Lower lobe of right lung (tissue), 2 donors: ENCODE measurements around the gene PCDH8. TPM values are rescaled to one million over a fixed set of nuclear protein-coding genes. Genes with fewer than 3 reads are reported as not detected.

Experiments
- ATAC-seq, 2 donors: fragments of 200-7000 bp; cut with Tn5 transposase; one replicate each; pipeline ENCODE4 v1.9.1; 2020 to 2022; ENCODE audit warnings: mild to moderate bottlenecking in 2 of 2, moderate library complexity in 2 of 2
- DNase-seq: peaks from one replicate; pipeline ENCODE4 v3.0.0-alpha.2; 2020
- H3K27ac ChIP-seq: fragments of 200-600 bp; one replicate; pipeline ENCODE4 v1.8.0; 2022
- H3K27me3 ChIP-seq: fragments of 200-600 bp; one replicate; pipeline ENCODE4 v1.8.0; 2022; ENCODE audit warnings: low read depth
- H3K36me3 ChIP-seq: fragments of 200-600 bp; one replicate; pipeline ENCODE4 v1.8.0; 2022; ENCODE audit warnings: mild to moderate bottlenecking
- H3K4me1 ChIP-seq: fragments of 200-600 bp; one replicate; pipeline ENCODE4 v1.8.0; 2022
- H3K4me3 ChIP-seq: fragments of 200-600 bp; one replicate; pipeline ENCODE4 v1.8.0; 2022; ENCODE audit warnings: mild to moderate bottlenecking
- H3K9me3 ChIP-seq: fragments of 200-600 bp; one replicate; pipeline ENCODE4 v1.8.0; 2022
- intact Hi-C: fragments of 100-400 bp; cut with DNase I; formaldehyde crosslinking; loops from one replicate; pipeline ENCODE4 v1.11.0; 2022
- total RNA-seq: library from RNA; stranded (reverse); fragmentation: NEBNext Ultra II Directional; extraction: Animal tissue kit (Norgen Biotek cat#: 25700); gene quantifications from one replicate; pipeline ENCODE4 v1.2.1, GENCODE V29; 2021
- TF ChIP-seq, protein P1 (sequence below): fragments of 200-600 bp; IDR thresholded peaks from one replicate; pipeline ENCODE4 v1.8.0; 2022; ENCODE audit warnings: antibody characterized with exemption, mild to moderate bottlenecking
- donor health status: DM: no; HTN: yes; CAD: no; lungs with severe emphysema.

Gene PCDH8
- total RNA-seq, 1 donor from 2014 or later: not detected

- intact Hi-C loops: no loop called here
- peaks cover 62% of the 10 kb centered on the region for H3K27me3 ChIP-seq
These were observed 8.4 kb downstream of the PCDH8 start for GRCh38 chr13:52840066-52840465.

GRCh38 chr13:52838433-52839107 is 9.9 kb downstream of the PCDH8 start:
- Histone ChIP-seq H3K4me3 (no peak overlapping the region), H3K9me3 (no peaks in the 10 kb centered on the region), H3K4me1 (no peaks in the 10 kb centered on the region), H3K27me3 (peaks cover 51% of the 10 kb centered on the region), H3K36me3 (no peaks in the 10 kb centered on the region), H3K27ac (no peak overlapping the region)
- intact Hi-C loops: no loop called here
- DNase-seq: no peak
- TF ChIP-seq, protein P1, sequence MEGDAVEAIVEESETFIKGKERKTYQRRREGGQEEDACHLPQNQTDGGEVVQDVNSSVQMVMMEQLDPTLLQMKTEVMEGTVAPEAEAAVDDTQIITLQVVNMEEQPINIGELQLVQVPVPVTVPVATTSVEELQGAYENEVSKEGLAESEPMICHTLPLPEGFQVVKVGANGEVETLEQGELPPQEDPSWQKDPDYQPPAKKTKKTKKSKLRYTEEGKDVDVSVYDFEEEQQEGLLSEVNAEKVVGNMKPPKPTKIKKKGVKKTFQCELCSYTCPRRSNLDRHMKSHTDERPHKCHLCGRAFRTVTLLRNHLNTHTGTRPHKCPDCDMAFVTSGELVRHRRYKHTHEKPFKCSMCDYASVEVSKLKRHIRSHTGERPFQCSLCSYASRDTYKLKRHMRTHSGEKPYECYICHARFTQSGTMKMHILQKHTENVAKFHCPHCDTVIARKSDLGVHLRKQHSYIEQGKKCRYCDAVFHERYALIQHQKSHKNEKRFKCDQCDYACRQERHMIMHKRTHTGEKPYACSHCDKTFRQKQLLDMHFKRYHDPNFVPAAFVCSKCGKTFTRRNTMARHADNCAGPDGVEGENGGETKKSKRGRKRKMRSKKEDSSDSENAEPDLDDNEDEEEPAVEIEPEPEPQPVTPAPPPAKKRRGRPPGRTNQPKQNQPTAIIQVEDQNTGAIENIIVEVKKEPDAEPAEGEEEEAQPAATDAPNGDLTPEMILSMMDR: no peak
- ATAC-seq: no peak

More at GRCh38 chr13:52840066-52840465, 8.4 kb downstream of the PCDH8 start:
- Histone ChIP-seq H3K36me3 (no peaks in the 10 kb centered on the region), H3K4me3 (no peak overlapping the region), H3K4me1 (no peaks in the 10 kb centered on the region), H3K9me3 (no peaks in the 10 kb centered on the region), H3K27ac (no peak overlapping the region)
- DNase-seq (no peak), ATAC-seq (no peak)
- TF ChIP-seq, protein P1: no peak

DNA sequence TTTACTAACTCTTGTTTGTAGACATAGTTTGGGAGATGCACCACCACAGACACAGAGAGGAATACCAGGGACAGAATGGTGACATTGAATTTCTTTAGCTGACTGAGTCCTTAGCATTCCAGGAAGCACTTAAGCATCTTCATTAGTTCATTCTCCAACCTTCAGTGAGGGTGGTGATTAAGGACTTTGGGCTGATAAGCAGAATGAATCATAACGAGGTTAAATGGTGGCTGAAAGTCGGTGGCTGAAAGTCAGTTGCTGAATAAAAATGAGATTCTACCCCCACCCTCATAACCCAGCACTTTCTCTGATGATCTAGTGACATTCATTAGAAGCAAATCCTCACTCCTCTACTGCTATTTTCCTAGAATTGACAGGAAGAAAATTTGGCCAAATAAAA is 10.6 kb downstream of the PCDH8 start:
- Histone ChIP-seq H3K27me3 (peaks cover 44% of the 10 kb centered on the region), H3K4me3 (no peak overlapping the region), H3K36me3 (no peaks in the 10 kb centered on the region), H3K9me3 (no peaks in the 10 kb centered on the region), H3K27ac (no peak overlapping the region), H3K4me1 (no peaks in the 10 kb centered on the region)
- intact Hi-C loops: no loop called here
- TF ChIP-seq, protein P1: no peak
- ATAC-seq: no peak
- no peak for DNase-seq

DNA sequence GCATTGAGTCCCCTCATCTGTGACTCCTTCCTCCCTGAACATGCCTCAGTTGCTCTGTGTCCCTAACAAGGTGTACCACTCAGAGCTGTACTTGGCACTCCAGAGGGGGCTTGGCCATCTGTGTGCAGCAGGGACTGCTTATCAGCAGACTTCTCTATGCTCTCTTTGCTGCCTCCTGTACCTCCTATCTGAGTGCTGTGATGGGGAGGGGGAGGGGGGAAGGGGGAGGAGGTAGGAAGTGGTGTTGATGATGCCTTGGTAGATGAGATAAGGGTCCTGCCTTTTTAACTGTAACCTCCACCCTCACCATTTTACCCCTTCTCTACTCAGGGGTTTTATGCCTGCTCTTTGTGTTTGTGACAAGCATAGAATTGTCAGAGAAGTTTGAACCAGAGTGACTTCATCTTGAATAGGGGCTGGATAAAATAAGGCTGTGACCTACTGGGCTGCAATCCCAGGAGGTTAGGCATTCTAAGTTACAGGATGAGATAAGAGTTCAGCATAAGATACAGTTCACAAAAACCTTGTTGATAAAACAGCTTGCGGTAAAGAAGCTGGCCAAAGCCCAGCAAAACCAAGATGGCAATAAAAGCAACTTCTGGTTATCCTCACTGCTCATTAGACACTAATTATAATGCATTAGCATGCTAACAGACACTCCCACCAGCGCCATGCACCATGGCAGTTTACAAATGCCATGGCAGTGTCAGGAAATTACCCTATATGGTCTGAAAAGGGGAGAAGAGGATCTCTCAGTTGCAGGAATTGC is 13.2 kb downstream of the PCDH8 start:
- Histone ChIP-seq H3K4me3 (no peak overlapping the region), H3K9me3 (no peaks in the 10 kb centered on the region), H3K27ac (no peak overlapping the region), H3K27me3 (peaks cover 32% of the 10 kb centered on the region), H3K36me3 (no peaks in the 10 kb centered on the region), H3K4me1 (no peaks in the 10 kb centered on the region)
- DNase-seq (no peak), ATAC-seq (no peak)
- TF ChIP-seq, protein P1: no peak
- intact Hi-C loops: no loop called here

GRCh38 chr13:52833296-52833875 is 15.1 kb downstream of the PCDH8 start:
- DNase-seq (no peak), ATAC-seq (no peak)
- no peak overlapping the region for H3K4me3 ChIP-seq
- H3K9me3 ChIP-seq: no peaks in the 10 kb centered on the region
- no peaks in the 10 kb centered on the region for H3K4me1 ChIP-seq
- intact Hi-C loops: no loop called here
- no peak overlapping the region for H3K27ac ChIP-seq
- no peaks in the 10 kb centered on the region for H3K36me3 ChIP-seq
- peaks cover 19% of the 10 kb centered on the region for H3K27me3 ChIP-seq
- TF ChIP-seq, protein P1: no peak
